GM12872 (cell line): ENCODE results near the gene SLC6A12.

Experiments used
- TF ChIP-seq, protein P1 (sequence below): IDR thresholded peaks from 3 replicates; pipeline ENCODE4 v1.5.1; 2011; ENCODE audit warnings: low read depth, mild to moderate bottlenecking, low read length, moderate library complexity; ENCODE audit not compliant: insufficient read depth

Gene SLC6A12

DNA sequence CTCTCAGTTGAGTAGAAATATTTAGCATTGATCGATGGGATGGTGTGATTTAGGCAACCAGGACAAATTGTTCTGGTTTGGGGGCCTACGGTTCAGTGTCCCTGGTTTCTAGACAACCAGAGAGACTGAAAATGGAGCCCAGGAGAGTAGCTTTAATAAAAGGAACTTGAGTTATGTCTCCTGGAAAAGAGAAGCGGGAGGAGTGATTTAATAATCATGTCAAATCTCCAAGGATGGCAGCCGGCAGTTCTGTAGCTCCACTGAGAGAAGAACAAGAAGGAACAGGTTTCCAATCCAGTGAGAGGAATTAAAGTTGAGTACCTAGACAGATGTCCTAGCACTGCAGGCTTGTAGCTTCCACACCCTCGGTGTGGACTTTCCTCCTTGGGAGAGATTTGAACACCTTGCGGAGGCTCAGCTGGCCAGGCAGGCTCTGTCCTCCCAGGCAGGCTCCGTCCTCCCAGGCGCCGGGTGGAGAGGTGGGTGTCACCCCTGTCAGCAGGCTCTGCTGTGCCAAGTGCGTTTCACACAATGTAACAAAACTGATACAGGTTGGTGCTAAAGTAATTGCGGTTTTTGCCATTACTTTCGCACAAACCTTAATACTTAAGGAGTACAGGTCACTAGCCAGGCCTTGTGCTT lies 45.9 kb downstream of the SLC6A12 start:
- TF ChIP-seq, protein P1, sequence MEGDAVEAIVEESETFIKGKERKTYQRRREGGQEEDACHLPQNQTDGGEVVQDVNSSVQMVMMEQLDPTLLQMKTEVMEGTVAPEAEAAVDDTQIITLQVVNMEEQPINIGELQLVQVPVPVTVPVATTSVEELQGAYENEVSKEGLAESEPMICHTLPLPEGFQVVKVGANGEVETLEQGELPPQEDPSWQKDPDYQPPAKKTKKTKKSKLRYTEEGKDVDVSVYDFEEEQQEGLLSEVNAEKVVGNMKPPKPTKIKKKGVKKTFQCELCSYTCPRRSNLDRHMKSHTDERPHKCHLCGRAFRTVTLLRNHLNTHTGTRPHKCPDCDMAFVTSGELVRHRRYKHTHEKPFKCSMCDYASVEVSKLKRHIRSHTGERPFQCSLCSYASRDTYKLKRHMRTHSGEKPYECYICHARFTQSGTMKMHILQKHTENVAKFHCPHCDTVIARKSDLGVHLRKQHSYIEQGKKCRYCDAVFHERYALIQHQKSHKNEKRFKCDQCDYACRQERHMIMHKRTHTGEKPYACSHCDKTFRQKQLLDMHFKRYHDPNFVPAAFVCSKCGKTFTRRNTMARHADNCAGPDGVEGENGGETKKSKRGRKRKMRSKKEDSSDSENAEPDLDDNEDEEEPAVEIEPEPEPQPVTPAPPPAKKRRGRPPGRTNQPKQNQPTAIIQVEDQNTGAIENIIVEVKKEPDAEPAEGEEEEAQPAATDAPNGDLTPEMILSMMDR: no peak

DNA sequence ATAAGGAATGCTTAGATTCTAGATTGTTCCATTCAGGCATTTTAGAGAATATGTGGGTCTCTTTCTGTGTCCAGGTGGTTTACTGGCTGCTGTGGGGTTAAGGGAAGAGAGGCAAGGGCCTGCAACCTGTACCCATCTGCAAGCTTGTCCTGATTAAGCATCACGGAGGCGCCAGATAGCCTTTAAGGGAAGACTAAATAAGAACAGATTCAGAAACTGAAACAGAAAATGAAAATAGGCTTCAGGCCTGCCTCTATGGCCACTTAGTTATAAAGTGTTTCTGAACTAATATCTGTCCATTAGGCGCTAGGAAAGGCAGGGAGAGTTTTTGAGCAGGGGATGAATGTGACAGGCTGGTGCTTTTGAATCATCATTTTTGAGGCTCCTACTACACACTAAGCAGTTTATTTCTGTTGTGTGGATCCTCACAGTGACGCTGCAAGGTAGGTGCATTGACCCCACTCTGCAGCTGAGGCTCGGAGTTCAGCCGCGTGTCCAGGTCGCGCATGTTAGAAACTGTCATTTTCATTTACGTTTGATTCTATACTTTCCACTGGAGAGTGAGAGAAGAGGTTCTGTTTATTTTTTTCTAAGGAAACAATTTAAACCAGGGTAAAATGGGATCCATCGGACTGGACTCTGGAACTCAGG lies 47.4 kb downstream of the SLC6A12 start:
- TF ChIP-seq, protein P1: no peak

DNA sequence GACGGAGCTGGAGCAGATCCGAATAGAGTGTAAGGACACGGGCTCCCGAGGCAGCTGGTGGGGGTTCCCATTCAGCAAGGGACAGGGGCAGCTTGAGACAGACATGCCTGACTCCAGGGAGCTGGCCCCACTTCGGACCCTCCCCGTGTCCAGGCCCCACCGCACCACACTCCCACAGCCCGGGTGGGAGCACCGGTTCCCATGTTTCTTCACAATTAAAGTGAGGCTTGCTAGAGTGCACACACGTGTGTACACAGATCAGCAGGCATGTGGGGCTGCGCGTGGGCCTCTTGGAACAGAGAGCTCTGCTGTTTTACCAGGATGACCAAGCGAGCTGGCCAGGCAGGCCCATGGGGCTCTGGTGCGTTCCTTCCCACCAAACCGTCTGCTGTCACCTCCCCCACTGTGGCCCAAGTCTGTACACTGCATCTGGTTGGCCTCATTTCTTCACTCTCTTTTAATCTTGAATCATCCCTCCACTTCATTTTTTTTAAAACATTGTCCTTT lies 48.0 kb downstream of the SLC6A12 start:
- TF ChIP-seq, protein P1: no peak

DNA sequence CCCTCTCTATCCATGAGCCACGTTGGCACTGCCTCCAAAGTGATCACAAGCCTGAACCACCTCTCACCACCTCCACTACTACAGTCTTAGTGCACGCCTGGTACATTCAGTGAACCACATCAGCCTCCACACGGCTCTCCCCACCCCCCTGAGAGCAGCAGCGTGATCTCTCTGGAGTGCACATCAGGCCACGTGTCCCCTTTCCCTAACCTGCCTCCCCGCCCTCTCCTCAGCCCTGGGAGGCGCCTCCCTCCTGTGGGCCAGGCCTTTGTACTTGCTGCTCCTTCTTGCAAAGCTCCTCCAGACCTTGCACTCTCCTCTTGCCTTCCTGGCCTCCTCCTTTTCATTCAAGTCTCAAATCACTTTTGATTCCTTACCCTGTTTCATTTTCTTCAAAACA lies 49.8 kb downstream of the SLC6A12 start:
- TF ChIP-seq, protein P1: no peak

DNA sequence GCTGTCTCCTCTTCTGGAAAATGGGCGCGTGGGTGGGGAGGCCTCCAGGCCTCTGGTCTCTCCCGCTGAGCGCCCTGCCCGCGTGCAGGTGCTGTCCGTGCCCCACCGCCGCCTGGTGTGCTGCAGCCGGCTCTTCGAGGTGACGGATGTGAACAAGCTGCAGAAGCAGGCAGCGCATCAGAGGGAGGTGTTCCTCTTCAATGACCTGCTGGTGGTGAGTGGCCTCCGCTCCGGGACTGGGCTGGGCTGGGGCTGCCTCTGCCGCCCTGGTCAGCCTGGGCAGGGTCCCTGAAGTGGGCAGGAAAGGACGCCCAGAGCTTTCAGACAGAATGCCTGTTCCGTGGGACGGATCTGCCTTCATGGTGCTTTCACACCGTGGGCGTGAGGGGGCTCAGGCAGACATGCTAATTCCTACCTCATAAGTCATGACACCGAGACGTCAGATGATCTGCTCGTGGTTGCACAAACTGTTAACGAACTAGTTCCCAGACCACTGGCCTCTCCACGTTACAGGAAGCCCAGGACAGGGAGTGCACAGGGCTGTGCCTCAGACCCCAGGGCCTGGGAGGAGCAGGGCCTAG lies 50.5 kb downstream of the SLC6A12 start:
- TF ChIP-seq, protein P1: no peak

DNA sequence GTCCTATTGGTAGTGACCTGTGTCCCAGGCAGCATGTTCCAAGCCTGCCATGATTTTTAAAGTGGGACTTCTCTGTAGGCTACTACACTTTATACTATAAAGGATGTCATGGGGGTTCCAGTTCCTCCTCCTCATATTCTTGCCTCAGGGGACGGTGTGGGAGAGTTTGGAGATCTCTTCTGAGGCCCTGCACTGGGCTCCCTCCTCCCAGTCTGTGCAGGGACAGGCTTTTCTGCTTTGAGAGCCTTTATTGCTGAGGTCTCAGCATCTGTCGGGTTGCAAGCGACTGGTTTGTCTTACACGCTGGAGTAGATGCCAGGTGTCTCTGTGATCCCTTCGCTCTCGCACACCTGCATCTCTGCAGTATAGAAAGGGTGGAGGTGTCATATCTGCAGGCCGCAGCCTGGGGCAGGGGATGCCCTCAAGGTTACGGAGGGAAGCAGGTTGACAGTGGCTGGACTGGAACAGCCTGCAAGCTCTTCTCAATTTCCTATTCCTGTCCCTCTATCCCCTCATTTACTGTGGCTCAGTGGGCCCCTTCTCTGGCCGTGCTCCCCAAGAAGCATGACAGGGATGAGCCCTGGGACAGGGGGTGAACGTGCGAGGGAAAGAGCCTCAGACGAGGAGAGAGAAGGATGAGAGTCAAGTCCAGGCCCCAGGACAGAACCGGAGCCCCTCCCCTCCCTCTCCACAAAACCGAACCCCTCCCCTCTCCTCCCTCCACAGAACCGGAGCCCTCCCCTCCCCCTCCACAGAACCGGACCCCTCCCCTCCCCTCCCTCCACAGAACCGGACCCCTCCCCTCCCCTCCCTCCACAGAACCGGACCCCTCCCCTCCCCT lies 51.3 kb downstream of the SLC6A12 start:
- TF ChIP-seq, protein P1: no peak

DNA sequence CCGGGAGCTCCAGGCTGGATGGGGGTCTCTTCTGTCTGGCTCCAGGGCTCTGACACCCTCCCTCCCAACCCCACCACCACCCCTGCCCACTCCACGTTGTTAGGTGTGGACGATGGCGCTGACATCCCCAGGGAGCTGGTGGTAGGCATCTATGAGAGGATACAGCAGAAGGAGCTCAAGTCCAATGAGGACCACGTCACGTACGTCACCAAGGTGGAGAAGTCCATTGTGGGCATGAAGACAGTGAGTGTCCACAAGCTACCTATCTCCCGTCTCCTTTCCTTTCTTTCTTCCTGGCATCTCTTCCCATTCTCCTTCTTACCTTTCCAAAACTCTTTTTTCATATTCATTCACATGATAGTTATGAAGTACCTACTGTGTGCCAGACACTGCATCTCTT lies 52.1 kb downstream of the SLC6A12 start:
- TF ChIP-seq, protein P1: no peak
